H1 (cell line): ENCODE measurements around the gene PRSS22. TPM values are rescaled to one million over a fixed set of nuclear protein-coding genes. Genes with fewer than 3 reads are reported as not detected.

Experiments
- CHD2 ChIP-seq: IDR thresholded peaks from 2 replicates; pipeline ENCODE4 v1.6.1; 2012; ENCODE audit warnings: low read length, improper control_type of control experiment
- NRF1 ChIP-seq: IDR thresholded peaks from 2 replicates; pipeline ENCODE4 v1.6.1; 2011; ENCODE audit warnings: mild to moderate bottlenecking, low read depth, low read length, improper control_type of control experiment
- PHF8 ChIP-seq: fragments of 200-600 bp; sonication (generic); conservative IDR thresholded peaks from 2 replicates; pipeline ENCODE4 v1.7.1; 2012; ENCODE audit warnings: low read depth, mild to moderate bottlenecking, inconsistent platforms, low read length, moderate library complexity
- POLR2A ChIP-seq, 2 experiments: IDR thresholded peaks; 1 replicate in 1 of 2; 2 replicates in 1 of 2; pipeline ENCODE4 v1.6.1; 2011; ENCODE audit warnings: low read depth in 2 of 2, low read length in 2 of 2, mild to moderate bottlenecking in 2 of 2; ENCODE audit errors: control extremely low read depth in 1 of 2
- SAP30 ChIP-seq: fragments of 300-600 bp; sonication (generic); IDR thresholded peaks from 2 replicates; pipeline ENCODE4 v1.7.1; 2012; ENCODE audit warnings: low read length, moderate library complexity, mild to moderate bottlenecking, inconsistent platforms; ENCODE audit not compliant: insufficient read depth, insufficient replicate concordance
- SUZ12 ChIP-seq: fragments of 200-600 bp; sonication (generic); IDR thresholded peaks from 2 replicates; pipeline ENCODE4 v1.6.1; 2012; ENCODE audit warnings: mild to moderate bottlenecking, inconsistent platforms, low read length, moderate library complexity, mixed read lengths
- polyA plus RNA-seq, 7 experiments: library from polyadenylated mRNA; depleted of rRNA in 3 of 7; stranded (reverse) in 5 of 7; unstranded in 2 of 7; fragments of >200 nt in 5 of 7; fragments of 200-250 nt in 2 of 7; gene quantifications; 1 replicate in 5 of 7; 2 replicates in 1 of 7; 4 replicates in 1 of 7; pipeline versions ENCODE4 v1.2.1 to v1.2.3, GENCODE V29; 2011 to 2013; ENCODE audit warnings: missing spikeins in 2 of 7, mixed read lengths in 2 of 7
- total RNA-seq: library from RNA; stranded (reverse); fragmentation: NEBNext Ultra II Directional; extraction: Animal tissue kit (Norgen Biotek cat#: 25700); gene quantifications from 2 replicates; pipeline ENCODE4 v1.2.1, GENCODE V29; 2021

The PRSS22 gene
- total and polyA plus RNA-seq, 2 of the 8 experiments (the other 6 are each of a cell fraction or from before 2014, with no cell fraction given) = 4.0 to 4.4 TPM

DNA sequence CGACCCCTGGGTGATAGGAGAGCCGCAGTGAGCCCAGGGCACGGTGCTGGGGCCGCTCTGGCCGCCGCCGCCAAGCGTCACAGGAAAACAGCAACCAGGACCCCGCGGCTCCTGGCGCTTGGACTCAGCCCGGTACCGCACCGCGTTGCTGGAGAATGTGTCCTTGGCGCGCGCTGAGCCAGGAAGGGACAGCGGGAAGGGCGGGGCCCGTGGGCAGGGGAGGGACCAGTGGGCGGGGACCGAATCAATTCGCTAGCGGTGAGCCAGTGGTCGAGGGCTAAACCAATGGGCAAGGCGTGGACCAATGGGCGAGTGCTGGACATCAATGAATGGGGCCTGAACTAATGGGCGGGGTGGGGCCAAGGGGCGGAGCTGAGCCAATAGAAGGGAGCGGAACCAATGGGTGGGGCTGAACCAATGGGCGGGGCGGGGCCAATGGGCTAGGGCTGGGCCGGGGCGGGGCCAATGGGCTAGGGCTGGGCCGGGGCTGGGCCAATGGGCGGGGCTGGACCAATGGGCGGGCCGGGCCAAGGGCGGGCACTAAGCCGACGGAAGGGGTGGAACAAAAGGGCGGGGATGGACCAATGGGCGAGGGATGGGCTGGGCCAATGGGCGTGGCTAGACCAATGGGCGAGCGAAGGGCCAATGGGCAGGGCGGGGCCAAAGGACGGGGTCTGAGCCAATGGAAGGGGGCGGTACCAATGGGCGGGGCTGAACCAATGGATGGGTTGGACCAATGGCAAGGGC is 47.4 kb upstream of the PRSS22 start (continued):
- no peak for TF ChIP-seq SAP30
- TF ChIP-seq POLR2A (IDR thresholded peaks at IDR 0.05; ENCODE audit: control extremely low read depth in 1 of 2, low read depth in 2 of 2, low read length in 2 of 2) = peak; percentile 78 to 91
- TF ChIP-seq SUZ12 = no peak
- peak; percentile 83 for TF ChIP-seq PHF8
- TF ChIP-seq CHD2 = peak; percentile 74
- TF ChIP-seq NRF1 = no peak
